ENCODE measurements around the gene FASTK.

FASTK gene

GRCh38 chr7:151082141-151083070 is 1.8 kb upstream of the FASTK start:
- H3K4me3 Mint-ChIP-seq = peak overlapping the region; percentile 96 to 99
- ATAC-seq (no peak), DNase-seq (no peak)
- no peaks in the 10 kb centered on the region for H3K9me3 Mint-ChIP-seq
- H3K27ac Mint-ChIP-seq = peak overlapping the region; percentile 69 to 97
- H3K4me1 Mint-ChIP-seq = peaks cover 64% of the 10 kb centered on the region
- peaks cover 18% of the 10 kb centered on the region for H3K27me3 Mint-ChIP-seq

- Mint-ChIP-seq H3K9me3 (no peaks in the 10 kb centered on the region), H3K27ac (peak overlapping the region; percentile 31 to 69), H3K4me1 (peaks cover 64% of the 10 kb centered on the region), H3K4me3 (peak overlapping the region; percentile 96 to 99), H3K27me3 (peaks cover 18% of the 10 kb centered on the region)
- no peak for DNase-seq
- ATAC-seq = no peak
These were observed 827 bp upstream of the FASTK start for GRCh38 chr7:151081170-151082101.

- peak overlapping the region; percentile 85 to 92 for H3K4me3 Mint-ChIP-seq
- H3K4me1 Mint-ChIP-seq = peaks cover 60% of the 10 kb centered on the region
- H3K9me3 Mint-ChIP-seq = no peaks in the 10 kb centered on the region
- peaks cover 8% of the 10 kb centered on the region for H3K27me3 Mint-ChIP-seq
- H3K27ac Mint-ChIP-seq = peak overlapping the region; percentile 95 to 97
- DNase-seq (no peak), ATAC-seq (peak; percentile 3)
These were observed 515 bp downstream of the FASTK start for GRCh38 chr7:151080067-151080521.

- Mint-ChIP-seq H3K9me3 (no peaks in the 10 kb centered on the region), H3K4me3 (peak overlapping the region; percentile 85 to 92), H3K27me3 (peaks cover under 1% of the 10 kb centered on the region), H3K4me1 (peaks cover 62% of the 10 kb centered on the region), H3K27ac (peak overlapping the region; percentile 22 to 67)
- ATAC-seq (no peak), DNase-seq (no peak)
These were observed 1.3 kb downstream of the FASTK start for GRCh38 chr7:151079199-151079910.

- peaks cover 59% of the 10 kb centered on the region for H3K4me1 Mint-ChIP-seq
- peak overlapping the region; percentile 22 to 29 for H3K27ac Mint-ChIP-seq
- ATAC-seq (no peak), DNase-seq (no peak)
- H3K27me3 Mint-ChIP-seq = no peaks in the 10 kb centered on the region
- H3K4me3 Mint-ChIP-seq = peak overlapping the region; percentile 41 to 92
- H3K9me3 Mint-ChIP-seq = no peaks in the 10 kb centered on the region
These were observed 2.2 kb downstream of the FASTK start for GRCh38 chr7:151078233-151079040.

- Mint-ChIP-seq H3K27ac (peak overlapping the region; percentile 17 to 29), H3K9me3 (no peaks in the 10 kb centered on the region), H3K4me3 (peak overlapping the region; percentile 41 to 57), H3K4me1 (peaks cover 55% of the 10 kb centered on the region), H3K27me3 (no peaks in the 10 kb centered on the region)
- ATAC-seq = no peak
- DNase-seq = no peak
These were observed 2.8 kb downstream of the FASTK start for GRCh38 chr7:151077705-151078232.

- no peaks in the 10 kb centered on the region for H3K27me3 Mint-ChIP-seq
- no peak overlapping the region for H3K4me3 Mint-ChIP-seq
- peaks cover 48% of the 10 kb centered on the region for H3K4me1 Mint-ChIP-seq
- no peak overlapping the region for H3K27ac Mint-ChIP-seq
- no peaks in the 10 kb centered on the region for H3K9me3 Mint-ChIP-seq
- no peak for ATAC-seq
- DNase-seq = no peak
These were observed 3.5 kb downstream of the FASTK start for GRCh38 chr7:151076863-151077704.

GRCh38 chr7:151075978-151076426 is 4.6 kb downstream of the FASTK start:
- Mint-ChIP-seq H3K27me3 (no peaks in the 10 kb centered on the region), H3K27ac (peak overlapping the region in 1 of 2 donors; percentile 44), H3K4me1 (peaks cover 40% of the 10 kb centered on the region), H3K9me3 (no peaks in the 10 kb centered on the region), H3K4me3 (no peak overlapping the region)
- ATAC-seq (no peak), DNase-seq (no peak)

GRCh38 chr7:151075662-151075971 is 5.0 kb downstream of the FASTK start:
- H3K4me3 Mint-ChIP-seq = no peak overlapping the region
- no peaks in the 10 kb centered on the region for H3K9me3 Mint-ChIP-seq
- no peak for DNase-seq
- no peak for ATAC-seq
- H3K27ac Mint-ChIP-seq = no peak overlapping the region
- peaks cover 40% of the 10 kb centered on the region for H3K4me1 Mint-ChIP-seq
- no peaks in the 10 kb centered on the region for H3K27me3 Mint-ChIP-seq

- DNase-seq (no peak), ATAC-seq (no peak)
- Mint-ChIP-seq H3K4me3 (no peak overlapping the region), H3K9me3 (no peaks in the 10 kb centered on the region), H3K27ac (no peak overlapping the region), H3K27me3 (no peaks in the 10 kb centered on the region), H3K4me1 (peaks cover 39% of the 10 kb centered on the region)
These were observed 5.6 kb downstream of the FASTK start for GRCh38 chr7:151074817-151075661.

- Mint-ChIP-seq H3K4me1 (peaks cover 28% of the 10 kb centered on the region), H3K27me3 (no peaks in the 10 kb centered on the region), H3K27ac (no peak overlapping the region), H3K9me3 (no peaks in the 10 kb centered on the region), H3K4me3 (no peak overlapping the region)
- no peak for ATAC-seq
- no peak for DNase-seq
These were observed 6.6 kb downstream of the FASTK start for GRCh38 chr7:151073990-151074389.

GRCh38 chr7:151071032-151071866 is 9.4 kb downstream of the FASTK start:
- DNase-seq (no peak), ATAC-seq (no peak)
- H3K4me1 Mint-ChIP-seq = peaks cover 16% of the 10 kb centered on the region
- H3K27me3 Mint-ChIP-seq = no peaks in the 10 kb centered on the region
- no peak overlapping the region for H3K27ac Mint-ChIP-seq
- no peaks in the 10 kb centered on the region for H3K9me3 Mint-ChIP-seq
- no peak overlapping the region for H3K4me3 Mint-ChIP-seq

Measured in stimulated activated naive CD8-positive, alpha-beta T cell treated with anti-CD3 and anti-CD28 coated beads, Interleukin-15, amount 100 ng/mL, for 72 hours (primary cell).